Kidney epithelial cell (primary cell): Measurements from ENCODE around the gene PLD1. TPM values are rescaled to one million over a fixed set of nuclear protein-coding genes. Genes with fewer than 3 reads are reported as not detected.

Source experiments
- DNase-seq: peaks from one replicate; pipeline ENCODE4 v3.0.0-alpha.2; 2010; ENCODE audit warnings: low read depth
- H3K27me3 ChIP-seq: 2 replicates; pipeline ENCODE4 v1.6.0; 2011; ENCODE audit warnings: low read length; ENCODE audit not compliant: control insufficient read depth, insufficient read depth
- H3K36me3 ChIP-seq: 2 replicates; pipeline ENCODE4 v1.5.1; 2011; ENCODE audit warnings: low read length; ENCODE audit not compliant: control insufficient read depth, insufficient read depth
- H3K4me3 ChIP-seq: 2 replicates; pipeline ENCODE4 v1.5.1; 2011; ENCODE audit warnings: low read depth, mild to moderate bottlenecking, control low read depth, low read length
- CTCF ChIP-seq: IDR thresholded peaks from 2 replicates; pipeline ENCODE4 v1.5.1; 2011; ENCODE audit warnings: mild to moderate bottlenecking, moderate library complexity, low read length, control low read depth, inconsistent platforms; ENCODE audit not compliant: insufficient read depth, poor library complexity, severe bottlenecking
- total RNA-seq: library from RNA; depleted of rRNA; stranded (reverse); fragments of >200 nt; gene quantifications from 2 replicates; pipeline ENCODE4 v1.2.3, GENCODE V29; 2015

PLD1 gene
- total RNA-seq, 1 donor from 2014 or later: 5.8 TPM

- DNase-seq: no peak
- no peaks in the 10 kb centered on the region for H3K27me3 ChIP-seq
- H3K36me3 ChIP-seq: no peaks in the 10 kb centered on the region
- TF ChIP-seq CTCF: no peak
- no peak overlapping the region for H3K4me3 ChIP-seq
Measured at GRCh38 chr3:171824116-171824515, 13.8 kb upstream of the PLD1 start.

DNA sequence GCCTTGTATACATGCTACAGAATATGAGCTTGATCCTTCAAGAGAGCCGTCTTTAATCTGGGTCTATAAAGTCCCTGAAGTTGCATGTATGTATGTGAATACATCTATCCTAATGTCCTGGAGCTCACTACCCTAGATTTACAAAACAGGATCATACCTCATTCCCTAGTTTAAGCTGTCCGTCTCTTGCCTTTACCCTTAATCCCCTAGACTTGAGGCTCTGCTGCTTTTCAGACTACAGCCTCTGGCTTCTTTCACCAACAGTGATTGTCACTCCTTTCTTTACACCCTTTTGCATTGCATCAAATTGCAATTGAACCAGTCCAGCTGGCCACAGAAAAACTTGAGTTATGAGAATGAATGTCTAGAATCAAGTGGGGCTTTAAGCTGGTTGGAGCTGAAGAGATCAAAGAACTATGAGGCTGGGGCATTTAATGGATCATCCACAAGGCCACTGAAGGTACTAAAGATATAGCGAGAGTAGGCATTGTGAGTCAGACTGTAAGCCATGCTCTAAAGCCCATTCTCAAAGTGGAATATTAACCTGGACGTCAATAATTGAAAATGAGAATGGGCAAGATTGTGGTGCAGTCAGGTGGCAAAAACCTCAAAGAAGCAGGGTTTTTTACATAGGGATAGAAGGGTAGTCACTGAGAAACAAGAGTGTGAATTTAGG is 12.3 kb upstream of the PLD1 start:
- TF ChIP-seq CTCF: no peak
- DNase-seq: peak; percentile 75
- Histone ChIP-seq H3K27me3 (no peaks in the 10 kb centered on the region), H3K36me3 (no peaks in the 10 kb centered on the region), H3K4me3 (no peak overlapping the region)

GRCh38 chr3:171821778-171822358 is 11.6 kb upstream of the PLD1 start:
- no peak overlapping the region for H3K4me3 ChIP-seq
- H3K36me3 ChIP-seq: no peaks in the 10 kb centered on the region
- no peak for DNase-seq
- TF ChIP-seq CTCF: no peak
- H3K27me3 ChIP-seq: no peaks in the 10 kb centered on the region

DNA sequence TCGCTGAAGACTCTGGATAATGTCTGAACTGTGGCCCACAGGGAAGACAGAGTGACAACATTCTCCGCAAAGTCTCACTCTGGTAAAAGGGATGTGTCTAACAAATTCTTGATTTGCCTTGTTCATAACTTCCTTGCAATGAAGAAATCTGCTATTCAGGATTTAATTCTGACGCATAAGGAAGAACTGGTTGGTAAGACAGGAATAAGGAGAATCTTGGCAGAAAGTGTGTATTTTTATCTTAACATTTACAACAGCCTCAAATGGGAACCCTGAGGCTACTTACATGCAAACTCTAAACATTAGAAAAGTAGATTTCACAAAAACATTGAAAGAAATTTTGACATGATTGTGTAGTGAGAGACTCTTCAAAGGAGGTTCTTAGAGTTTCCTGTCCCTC is 10.8 kb upstream of the PLD1 start:
- DNase-seq: no peak
- no peak overlapping the region for H3K4me3 ChIP-seq
- H3K36me3 ChIP-seq: no peaks in the 10 kb centered on the region
- TF ChIP-seq CTCF: no peak
- H3K27me3 ChIP-seq: no peaks in the 10 kb centered on the region

DNA sequence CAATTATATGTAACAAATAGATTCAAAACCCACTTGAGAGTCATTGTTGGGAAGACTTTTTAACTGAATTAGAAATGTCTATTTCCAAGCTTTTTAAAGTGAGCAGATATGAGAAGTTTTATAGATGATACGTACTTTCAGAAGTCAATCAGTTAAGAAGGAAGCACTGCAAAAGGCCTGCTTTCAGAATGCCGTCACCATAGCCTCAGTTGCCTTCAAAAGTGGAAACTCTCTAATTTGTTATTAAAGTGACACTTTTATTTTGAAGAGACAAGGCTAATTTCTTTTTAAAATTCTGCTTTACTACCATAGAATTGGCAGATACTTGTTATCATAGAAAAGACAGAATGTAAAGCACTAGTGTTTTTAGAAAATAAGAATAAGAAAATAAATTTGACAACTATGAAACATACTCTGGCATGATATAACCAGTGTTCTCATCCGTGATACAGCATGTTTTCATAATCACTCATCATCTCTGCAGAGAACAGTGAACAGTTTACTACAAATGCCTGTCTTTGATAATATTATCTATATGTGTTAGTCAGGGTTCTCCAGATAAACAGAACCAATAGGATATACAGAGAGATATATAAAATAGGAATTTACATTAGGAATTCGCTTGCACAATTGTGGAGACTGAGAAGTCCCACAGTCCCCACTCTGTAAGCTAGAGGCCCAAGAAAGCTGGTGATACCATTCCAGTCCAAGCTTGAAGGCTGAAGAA is 7.0 kb upstream of the PLD1 start:
- no peaks in the 10 kb centered on the region for H3K36me3 ChIP-seq
- DNase-seq: no peak
- H3K27me3 ChIP-seq: no peaks in the 10 kb centered on the region
- no peak for TF ChIP-seq CTCF
- no peak overlapping the region for H3K4me3 ChIP-seq
